Ammon's horn (tissue), 1 donor: ENCODE data around the gene TPO.
A peak's percentile ranks its signal among the peaks of the same experiment; 100 is the strongest.
"Not testable (repeated sequence)": the region's sequence is repeated elsewhere in the genome, so short reads cannot be mapped to it uniquely, and the experiment has no call there.

Experiments used
- DNase-seq: peaks from one replicate; pipeline ENCODE4 v3.0.0-alpha.2; 2016; ENCODE audit warnings: low spot score

Gene TPO

GRCh38 chr2:1556776-1557466 is 143.7 kb downstream of the TPO start:
- no peak for DNase-seq

GRCh38 chr2:1557467-1557820 is 144.2 kb downstream of the TPO start:
- DNase-seq: no peak

DNA sequence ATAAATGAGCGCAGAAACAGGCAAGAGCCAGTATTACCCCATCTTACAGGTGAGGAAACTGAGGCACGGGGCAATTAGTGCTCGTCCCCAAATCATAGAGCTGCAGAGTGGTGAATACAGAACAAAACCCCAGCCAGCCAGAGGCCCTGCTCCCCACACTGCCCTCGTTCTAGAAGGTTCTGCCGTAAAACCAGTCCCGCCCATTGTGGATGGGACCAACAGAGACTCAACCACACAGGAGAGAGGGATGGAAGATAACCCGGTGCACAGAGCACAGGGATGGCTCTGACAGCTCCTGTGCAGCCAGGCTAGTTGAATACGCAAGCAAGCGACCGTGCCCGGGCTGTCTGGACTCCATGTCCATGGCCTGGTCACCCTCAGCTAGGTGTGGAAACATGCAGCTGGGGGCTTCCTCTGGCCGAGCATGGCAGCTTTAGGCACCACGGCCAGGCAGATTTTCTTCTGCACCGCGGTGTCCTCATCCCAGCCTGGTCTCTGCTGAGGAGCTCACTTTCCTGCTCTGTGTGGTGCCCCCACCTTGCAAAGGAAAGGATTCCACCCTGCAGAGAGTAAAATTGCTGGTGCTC is 146.4 kb downstream of the TPO start:
- no peak for DNase-seq

DNA sequence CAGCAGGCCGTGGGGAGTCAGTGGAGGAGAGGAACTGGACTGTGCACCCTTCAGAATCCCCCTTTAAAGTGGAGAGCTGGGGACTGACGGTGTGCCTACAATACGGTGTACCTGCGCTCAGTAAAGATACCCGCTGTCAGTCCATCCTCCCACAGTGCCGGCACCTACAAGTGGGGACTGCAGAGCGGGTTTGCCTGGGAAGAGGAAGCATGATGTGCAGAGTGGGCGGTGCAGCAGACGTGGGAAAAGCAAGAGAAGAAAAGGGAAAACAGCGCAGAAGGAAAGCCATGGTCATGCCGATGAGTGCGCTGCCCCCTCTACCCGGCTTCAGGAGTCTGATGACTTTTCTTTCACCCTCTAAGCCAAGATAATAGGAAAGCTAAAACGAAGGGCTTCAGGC is 148.0 kb downstream of the TPO start:
- DNase-seq: peak; percentile 48

DNA sequence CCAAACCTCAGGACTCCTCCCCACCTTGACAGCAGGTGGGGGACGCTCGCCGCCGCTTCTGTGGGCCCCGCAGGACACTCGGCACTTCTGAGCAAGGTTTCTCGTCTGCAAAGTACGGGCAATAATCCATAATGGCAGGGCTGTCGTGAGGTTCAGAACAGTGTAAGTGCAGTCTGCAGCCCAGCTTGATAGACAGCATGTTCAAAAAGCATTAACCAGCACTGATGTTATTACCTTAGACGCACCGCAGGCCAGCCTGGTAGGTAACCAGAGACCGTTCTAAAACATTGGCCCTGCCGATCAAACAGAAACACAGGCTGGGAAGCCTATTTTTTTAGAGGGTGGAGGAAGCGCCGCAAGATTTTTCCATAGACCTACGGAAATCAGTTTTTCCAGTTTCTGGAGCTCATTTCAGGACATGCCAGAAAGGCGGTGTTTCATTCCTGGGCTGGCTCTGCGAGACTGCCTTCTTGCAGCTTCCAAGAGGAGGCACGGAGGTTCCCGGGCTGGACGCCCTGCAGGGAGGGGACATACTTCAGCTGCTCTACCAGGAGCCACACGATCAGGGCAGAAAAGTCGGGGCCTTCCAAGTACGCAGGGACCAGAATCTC is 148.7 kb downstream of the TPO start:
- no peak for DNase-seq

DNA sequence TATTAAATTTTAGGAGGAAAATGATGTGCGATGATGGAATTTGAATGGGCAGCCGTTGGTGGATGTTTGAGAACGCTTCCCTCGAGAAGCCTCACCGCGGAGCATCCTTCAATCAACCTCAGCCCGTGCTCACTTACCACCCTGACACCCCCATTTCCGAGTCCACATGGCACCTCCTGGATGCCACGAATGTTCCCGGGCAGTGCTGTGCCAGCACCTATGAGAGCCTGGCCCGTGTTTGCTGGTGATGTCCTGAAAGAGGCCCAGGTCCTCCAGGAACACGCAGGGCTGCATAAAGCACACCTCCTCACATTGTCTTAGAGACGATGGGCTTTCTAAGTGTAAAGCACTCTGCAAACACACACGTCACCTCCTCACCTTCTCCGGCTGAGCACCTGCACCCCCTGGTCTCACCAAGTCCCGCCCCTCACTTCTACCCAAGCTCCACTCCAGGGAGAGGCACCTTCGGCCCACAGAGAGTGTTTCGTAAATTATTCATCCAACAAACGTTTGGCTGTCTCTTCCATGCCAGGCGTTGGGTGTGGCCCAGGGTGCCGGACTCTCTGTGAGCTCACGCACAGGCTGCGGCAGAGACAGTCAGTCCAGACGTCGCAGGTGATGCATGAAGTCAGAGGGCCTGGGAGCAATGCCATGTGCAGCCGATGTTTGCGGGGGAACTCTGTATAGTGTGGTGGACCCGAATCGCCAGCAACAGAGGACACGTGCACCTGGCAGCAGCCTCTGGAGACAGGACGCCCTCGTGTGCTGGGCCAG is 150.0 kb downstream of the TPO start:
- no peak for DNase-seq

DNA sequence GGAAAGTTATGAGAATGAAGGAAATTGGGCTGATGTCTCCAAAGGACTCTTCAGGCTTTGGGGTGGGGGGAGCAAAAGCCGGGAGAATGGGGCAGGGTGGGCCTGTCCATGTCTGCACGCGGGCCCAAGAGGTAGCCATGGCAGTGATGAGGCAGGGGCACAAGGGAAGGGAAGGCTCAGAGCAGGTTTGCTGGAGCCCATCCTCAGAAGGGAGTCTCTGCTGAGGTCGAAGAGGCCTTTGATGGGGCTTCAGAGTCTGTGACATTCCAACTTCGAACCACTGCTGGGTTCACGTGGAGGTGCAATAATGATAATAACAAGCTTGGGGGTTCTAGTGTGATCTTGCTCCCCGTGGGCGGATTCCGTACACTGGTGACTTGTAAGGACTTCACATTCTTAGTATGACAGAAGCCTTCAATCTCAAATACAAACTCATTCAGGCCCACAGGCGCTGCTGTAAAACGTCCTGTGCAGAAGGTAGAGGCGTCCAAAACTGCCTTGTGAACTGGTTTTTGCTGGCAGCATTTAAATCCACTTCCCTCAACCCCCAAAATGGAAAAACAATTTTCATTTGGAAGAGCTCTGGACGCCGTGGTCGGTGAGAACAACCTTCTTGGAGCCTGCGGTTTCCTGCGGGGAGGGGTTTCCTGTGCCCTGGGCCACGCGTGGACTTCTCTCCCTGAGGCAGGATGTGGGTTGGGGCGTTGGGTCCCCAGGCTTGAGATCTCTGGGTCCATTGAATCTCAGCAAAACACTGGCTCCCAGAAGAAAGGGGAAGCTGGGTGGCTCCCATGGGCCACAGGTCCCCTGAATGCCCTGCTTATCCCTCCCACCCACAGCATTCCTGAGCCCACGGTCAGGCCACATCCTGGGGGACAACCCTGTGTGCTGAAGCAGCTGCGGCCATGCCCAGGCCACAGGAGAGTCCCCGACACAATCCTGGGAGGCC is 151.0 kb downstream of the TPO start:
- DNase-seq: no peak

DNA sequence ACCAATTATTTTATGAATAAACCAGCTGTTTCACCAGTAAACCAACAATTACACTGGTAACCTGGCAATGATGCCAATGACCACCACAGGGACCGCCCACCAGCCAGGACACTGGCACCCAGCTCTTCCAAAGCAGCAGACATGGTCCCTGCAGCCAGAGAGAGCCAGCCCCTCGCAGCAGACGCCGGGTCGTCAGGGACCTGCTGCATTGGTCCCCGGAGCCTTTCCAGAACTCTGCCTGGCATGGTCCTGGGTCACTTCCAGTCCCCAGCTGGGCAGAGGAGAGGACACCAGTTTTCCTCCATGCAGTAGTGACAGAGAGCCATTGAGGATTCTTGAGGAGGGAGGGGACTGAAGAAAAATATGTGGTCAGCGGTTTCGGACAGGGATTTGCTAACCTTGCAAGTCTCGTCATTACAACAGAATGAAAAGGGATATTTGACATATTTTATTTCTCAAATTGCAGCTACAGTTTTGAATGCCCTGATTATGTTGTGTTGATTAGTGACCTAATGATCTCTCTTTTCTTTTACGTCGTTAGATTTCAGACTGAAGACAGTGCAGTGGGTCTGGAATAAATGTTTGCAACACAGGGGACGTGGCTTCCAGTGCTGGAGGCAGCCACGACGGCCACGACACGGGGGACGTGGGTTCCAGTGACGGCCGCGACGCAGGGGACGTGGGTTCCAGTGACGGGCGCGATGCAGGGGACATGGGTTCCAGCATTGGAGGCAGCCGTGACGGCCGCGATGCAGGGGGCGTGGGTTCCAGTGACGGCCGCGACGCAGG is 154.5 kb downstream of the TPO start:
- DNase-seq: no peak

DNA sequence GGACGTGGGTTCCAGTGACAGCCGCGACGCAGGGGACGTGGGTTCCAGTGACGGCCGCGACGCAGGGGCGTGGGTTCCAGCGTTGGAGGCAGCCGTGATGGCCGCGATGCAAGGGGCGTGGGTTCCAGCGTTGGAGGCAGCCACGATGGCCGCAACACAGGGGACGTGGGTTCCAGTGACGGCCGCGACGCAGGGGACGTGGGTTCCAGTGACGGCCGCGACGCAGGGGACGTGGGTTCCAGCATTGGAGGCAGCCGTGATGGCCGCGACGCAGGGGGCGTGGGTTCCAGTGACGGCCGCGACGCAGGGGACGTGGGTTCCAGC is 155.0 kb downstream of the TPO start:
- not testable (repeated sequence) for DNase-seq

- DNase-seq: no peak
Measured at GRCh38 chr2:1569879-1570450, 156.7 kb downstream of the TPO start.

- no peak for DNase-seq
Measured at GRCh38 chr2:1571477-1572417, 158.5 kb downstream of the TPO start.

GRCh38 chr2:1572638-1573037 is 159.4 kb downstream of the TPO start:
- no peak for DNase-seq

GRCh38 chr2:1577846-1578245 is 164.6 kb downstream of the TPO start:
- no peak for DNase-seq

GRCh38 chr2:1581257-1581964 is 168.1 kb downstream of the TPO start:
- DNase-seq: not testable (repeated sequence)

DNA sequence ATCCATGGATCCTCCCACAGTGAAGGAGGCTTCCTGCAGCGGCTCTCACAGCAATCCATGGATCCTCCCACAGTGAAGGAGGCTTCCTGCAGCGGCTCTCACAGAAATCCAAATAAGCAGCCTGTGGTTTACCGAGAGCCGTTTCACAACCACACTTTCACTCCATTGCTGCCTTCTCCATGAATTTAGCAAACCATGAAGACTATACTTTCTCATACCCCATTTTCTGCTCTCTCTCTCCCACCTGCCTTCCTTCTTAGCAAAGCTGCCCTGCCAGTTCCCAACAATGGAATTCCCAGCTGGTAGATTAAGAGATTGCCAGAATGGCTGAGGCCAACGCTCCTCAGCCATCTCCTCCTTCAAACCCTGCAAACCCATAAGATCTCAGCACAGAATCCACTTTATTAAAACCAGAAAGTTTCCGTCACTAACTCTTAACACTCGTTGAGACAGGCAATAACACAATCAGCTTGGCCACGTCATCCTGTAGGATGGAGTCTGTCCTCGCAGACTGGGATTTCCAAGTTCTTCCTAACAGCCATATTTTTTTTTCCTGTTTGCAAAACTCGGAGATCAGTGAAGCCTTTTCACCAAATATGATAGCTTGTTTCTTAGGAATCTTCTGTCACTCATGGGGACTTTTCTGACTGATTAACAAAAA is 168.8 kb downstream of the TPO start:
- DNase-seq: no peak

GRCh38 chr2:1582891-1583341 is 169.7 kb downstream of the TPO start:
- no peak for DNase-seq

- DNase-seq: no peak
Measured at GRCh38 chr2:1584051-1584531, 170.8 kb downstream of the TPO start.
